PC-3 (cell line): ENCODE data around the gene CPSF3. TPM values are rescaled to one million over a fixed set of nuclear protein-coding genes. Genes with fewer than 3 reads are reported as not detected.
A peak's percentile ranks its signal among the peaks of the same experiment; 100 is the strongest.

ENCODE experiments used
- ATAC-seq: fragments of 200-7000 bp; cut with Tn5 transposase; 2 replicates; pipeline ENCODE4 v1.9.1; 2020; ENCODE audit warnings: mild to moderate bottlenecking, moderate library complexity
- BruUV-seq: library from RNA; stranded (reverse); fragments of 400-500 nt; replicated peaks from 2 replicates; lab custom pipeline; 2021; lab: Mats Ljungman, UMichigan
- CTCF ChIA-PET: fragments of 300-600 bp; sonication (Branson Sonifier 250); formaldehyde crosslinking; loops from one replicate; lab custom pipeline; 2022; ENCODE audit warnings: antibody characterized with exemption; lab: Charles Lee
- POLR2A ChIA-PET: fragments of 300-600 bp; sonication (Branson Sonifier 250); formaldehyde crosslinking; loops from one replicate; lab custom pipeline; 2022; ENCODE audit warnings: antibody characterized with exemption; ENCODE audit not compliant: unreplicated experiment; lab: Charles Lee
- DNase-seq: peaks from one replicate; pipeline ENCODE4 v3.0.0-alpha.2; 2015
- H2AFZ ChIP-seq: fragments of 300-600 bp; sonication (generic); 2 replicates; pipeline ENCODE4 v1.6.0; 2016; ENCODE audit warnings: antibody characterized with exemption, low read length
- H3F3A ChIP-seq: fragments of 300-600 bp; sonication (generic); one replicate; pipeline ENCODE4 v1.6.0; 2017; ENCODE audit warnings: antibody characterized with exemption, low read length, control low read depth, mild to moderate bottlenecking; ENCODE audit not compliant: unreplicated experiment
- H3K27ac ChIP-seq: fragments of 300-600 bp; sonication (generic); 2 replicates; pipeline ENCODE4 v1.5.1; 2016; ENCODE audit warnings: mild to moderate bottlenecking, low read length
- H3K27me3 ChIP-seq: fragments of 300-600 bp; sonication (generic); 2 replicates; pipeline ENCODE4 v1.6.1; 2016; ENCODE audit warnings: low read length, mixed read lengths
- H3K36me3 ChIP-seq: fragments of 300-600 bp; sonication (generic); 2 replicates; pipeline ENCODE4 v1.6.1; 2016; ENCODE audit warnings: low read depth, mixed run types, low read length, mixed read lengths
- H3K4me1 ChIP-seq: fragments of 300-600 bp; sonication (generic); 2 replicates; pipeline ENCODE4 v1.5.1; 2016; ENCODE audit warnings: low read length; ENCODE audit not compliant: insufficient read depth
- H3K4me2 ChIP-seq: fragments of 300-600 bp; sonication (generic); 2 replicates; pipeline ENCODE4 v1.6.0; 2016; ENCODE audit warnings: low read length
- H3K4me3 ChIP-seq: fragments of 300-600 bp; sonication (generic); 2 replicates; pipeline ENCODE4 v1.5.1; 2016; ENCODE audit warnings: mild to moderate bottlenecking, low read length, mixed read lengths
- H3K79me2 ChIP-seq: fragments of 300-600 bp; sonication (generic); 2 replicates; pipeline ENCODE4 v1.6.1; 2017; ENCODE audit warnings: low read length, mixed read lengths
- H3K9ac ChIP-seq: fragments of 300-600 bp; sonication (generic); 2 replicates; pipeline ENCODE4 v1.6.0; 2016; ENCODE audit warnings: mild to moderate bottlenecking, low read length
- H3K9me2 ChIP-seq: fragments of 300-600 bp; sonication (generic); replicated peaks from 2 replicates; pipeline ENCODE4 v1.6.1; 2016; ENCODE audit warnings: mixed run types, low read length, mixed read lengths
- H3K9me3 ChIP-seq: fragments of 300-600 bp; sonication (generic); 2 replicates; pipeline ENCODE4 v1.6.1; 2016; ENCODE audit warnings: low read length, mixed read lengths
- H4K20me1 ChIP-seq: fragments of 300-600 bp; sonication (generic); 2 replicates; pipeline ENCODE4 v1.6.1; 2016; ENCODE audit warnings: low read length, mixed read lengths
- EZH2 ChIP-seq: fragments of 300-600 bp; sonication (generic); IDR thresholded peaks from one replicate; pipeline ENCODE4 v1.6.1; 2017; ENCODE audit warnings: antibody characterized with exemption, mild to moderate bottlenecking, low read length; ENCODE audit not compliant: unreplicated experiment
- EZH2phosphoT487 ChIP-seq: fragments of 300-600 bp; sonication (generic); IDR thresholded peaks from 2 replicates; pipeline ENCODE4 v1.6.1; 2018; ENCODE audit warnings: mild to moderate bottlenecking, antibody characterized with exemption, low read length, borderline replicate concordance
- intact Hi-C: fragments of 100-400 bp; cut with micrococcal nuclease; formaldehyde crosslinking; loops from 2 replicates; pipeline ENCODE4 v1.9.0; 2023
- total RNA-seq: library from RNA; depleted of rRNA; stranded (reverse); fragments of >200 nt; gene quantifications from 2 replicates; pipeline ENCODE4 v1.2.3, GENCODE V29; 2014
- TF ChIP-seq, protein P1 (sequence below): fragments of 300-600 bp; sonication (generic); conservative IDR thresholded peaks from 2 replicates; pipeline ENCODE4 v1.5.1; 2017; ENCODE audit warnings: antibody characterized with exemption, low read depth, mild to moderate bottlenecking, low read length

The CPSF3 gene
- total RNA-seq, 1 experiment from 2014 or later: 60.1 TPM

DNA sequence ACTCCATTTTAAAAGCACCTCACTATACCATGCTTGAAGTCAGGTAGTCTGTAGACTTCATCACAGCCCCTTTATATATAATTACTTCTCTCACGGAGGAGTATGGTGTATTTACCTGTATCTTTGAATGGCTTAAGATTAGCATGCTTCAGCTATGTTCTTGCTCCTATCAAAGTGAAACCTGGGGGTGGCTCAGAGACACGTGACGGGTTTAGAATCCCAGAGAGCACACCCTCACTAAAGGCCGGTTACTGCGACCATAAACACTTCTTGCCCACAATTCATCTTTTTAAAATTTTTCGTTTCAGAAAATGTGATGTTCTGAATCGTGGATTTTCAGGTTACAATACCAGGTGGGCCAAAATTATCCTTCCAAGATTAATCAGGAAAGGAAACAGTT lies 54.5 kb downstream of the CPSF3 start:
- H3K4me2 ChIP-seq: no peak overlapping the region
- intact Hi-C loops: loop anchor here (5.0 kb wide), 1 partner anchor 56 kb away; the partner anchor contains the start of genes CPSF3 and ITGB1BP1
- ChIA-PET POLR2A (no interaction called here), CTCF (no interaction called here)
- no peak overlapping the region for H3K4me3 ChIP-seq
- DNase-seq (no peak), ATAC-seq (no peak)
- no peaks in the 10 kb centered on the region for H3K27me3 ChIP-seq
- TF ChIP-seq EZH2phosphoT487 (no peak), EZH2 (no peak)
- TF ChIP-seq, protein P1, sequence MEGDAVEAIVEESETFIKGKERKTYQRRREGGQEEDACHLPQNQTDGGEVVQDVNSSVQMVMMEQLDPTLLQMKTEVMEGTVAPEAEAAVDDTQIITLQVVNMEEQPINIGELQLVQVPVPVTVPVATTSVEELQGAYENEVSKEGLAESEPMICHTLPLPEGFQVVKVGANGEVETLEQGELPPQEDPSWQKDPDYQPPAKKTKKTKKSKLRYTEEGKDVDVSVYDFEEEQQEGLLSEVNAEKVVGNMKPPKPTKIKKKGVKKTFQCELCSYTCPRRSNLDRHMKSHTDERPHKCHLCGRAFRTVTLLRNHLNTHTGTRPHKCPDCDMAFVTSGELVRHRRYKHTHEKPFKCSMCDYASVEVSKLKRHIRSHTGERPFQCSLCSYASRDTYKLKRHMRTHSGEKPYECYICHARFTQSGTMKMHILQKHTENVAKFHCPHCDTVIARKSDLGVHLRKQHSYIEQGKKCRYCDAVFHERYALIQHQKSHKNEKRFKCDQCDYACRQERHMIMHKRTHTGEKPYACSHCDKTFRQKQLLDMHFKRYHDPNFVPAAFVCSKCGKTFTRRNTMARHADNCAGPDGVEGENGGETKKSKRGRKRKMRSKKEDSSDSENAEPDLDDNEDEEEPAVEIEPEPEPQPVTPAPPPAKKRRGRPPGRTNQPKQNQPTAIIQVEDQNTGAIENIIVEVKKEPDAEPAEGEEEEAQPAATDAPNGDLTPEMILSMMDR: no peak
- no peak overlapping the region for H3K9ac ChIP-seq
- BruUV-seq: TSS peak; percentile 0
- no peaks in the 10 kb centered on the region for H3K9me3 ChIP-seq
- peaks cover 12% of the 10 kb centered on the region; the same call in 1 of the 2 replicates for H3K4me1 ChIP-seq
- no peak overlapping the region for H2AFZ ChIP-seq
- no peaks in the 10 kb centered on the region for H4K20me1 ChIP-seq
- peaks cover 30% of the 10 kb centered on the region for H3K79me2 ChIP-seq
- H3K27ac ChIP-seq: no peak overlapping the region
- no peaks in the 10 kb centered on the region for H3F3A ChIP-seq
- H3K9me2 ChIP-seq: no peaks in the 10 kb centered on the region
- peaks cover 32% of the 10 kb centered on the region for H3K36me3 ChIP-seq

DNA sequence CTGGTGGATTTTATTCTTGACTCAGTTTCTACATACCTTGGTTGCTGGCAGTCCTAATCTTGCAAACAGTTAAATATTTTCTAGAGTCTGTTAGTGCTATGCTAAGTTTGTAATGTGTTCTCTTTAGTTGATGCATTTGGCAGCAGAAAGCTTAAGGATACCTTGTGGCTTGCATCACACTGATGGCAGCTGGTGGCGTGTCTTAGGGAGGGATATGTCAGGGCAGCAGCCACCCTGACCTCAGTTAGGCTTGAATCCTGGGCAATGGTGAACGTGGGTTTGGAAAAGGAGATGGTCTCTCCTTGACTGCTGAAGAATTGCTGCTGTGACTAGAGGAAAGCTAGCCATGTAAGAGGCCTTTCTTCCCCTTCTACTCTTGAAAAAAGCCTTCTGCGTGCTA lies 55.1 kb downstream of the CPSF3 start:
- Histone ChIP-seq H3K4me2 (no peak overlapping the region), H3K9me2 (no peaks in the 10 kb centered on the region), H3K4me3 (no peak overlapping the region), H4K20me1 (no peaks in the 10 kb centered on the region), H3F3A (no peaks in the 10 kb centered on the region), H3K9me3 (no peaks in the 10 kb centered on the region), H3K27me3 (no peaks in the 10 kb centered on the region), H3K79me2 (peaks cover 30% of the 10 kb centered on the region), H3K27ac (no peak overlapping the region), H3K4me1 (peaks cover 12% of the 10 kb centered on the region; the same call in 1 of the 2 replicates), H3K9ac (no peak overlapping the region), H3K36me3 (peaks cover 36% of the 10 kb centered on the region), H2AFZ (no peak overlapping the region)
- CTCF ChIA-PET: no interaction called here
- TF ChIP-seq EZH2: no peak
- intact Hi-C loops: loop anchor here (5.0 kb wide), 1 partner anchor 56 kb away; the partner anchor contains the start of genes CPSF3 and ITGB1BP1
- ATAC-seq (no peak), DNase-seq (no peak)
- POLR2A ChIA-PET: no interaction called here
- BruUV-seq: no TSS peak

DNA sequence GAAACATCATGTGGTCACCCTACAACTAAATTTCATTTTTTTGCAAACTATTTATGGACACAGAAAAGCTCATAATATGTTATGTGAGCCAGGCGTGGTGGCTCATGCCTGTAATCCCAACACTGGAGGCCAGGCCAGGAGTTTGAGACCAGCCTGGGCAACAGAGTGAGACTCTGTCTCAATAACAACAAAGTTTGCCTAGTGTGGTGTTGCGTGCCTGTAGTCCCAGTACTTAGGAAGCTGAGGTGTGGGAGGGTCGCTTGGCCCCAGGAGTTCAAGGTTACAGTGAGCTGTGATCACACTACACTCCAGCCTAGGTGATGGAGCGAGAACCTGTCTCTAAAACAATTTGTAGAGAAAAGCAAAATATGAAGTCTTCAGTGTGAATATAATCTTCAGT lies 56.7 kb downstream of the CPSF3 start:
- H3K9me3 ChIP-seq: no peaks in the 10 kb centered on the region

More for the DNA sequence above, 56.7 kb downstream of the CPSF3 start:
- Histone ChIP-seq H3K36me3 (peaks cover 51% of the 10 kb centered on the region), H3K4me2 (no peak overlapping the region), H2AFZ (no peak overlapping the region), H4K20me1 (no peaks in the 10 kb centered on the region), H3K4me1 (peaks cover 8% of the 10 kb centered on the region; the same call in 1 of the 2 replicates), H3K4me3 (no peak overlapping the region), H3K9ac (no peak overlapping the region), H3F3A (no peaks in the 10 kb centered on the region), H3K79me2 (peaks cover 29% of the 10 kb centered on the region), H3K27me3 (no peaks in the 10 kb centered on the region), H3K27ac (no peak overlapping the region), H3K9me2 (no peaks in the 10 kb centered on the region)
- ATAC-seq (no peak), DNase-seq (no peak)
- ChIA-PET POLR2A (no interaction called here), CTCF (no interaction called here)
- BruUV-seq: no TSS peak
- intact Hi-C loops: no loop called here
- TF ChIP-seq EZH2phosphoT487: no peak
- no peak for TF ChIP-seq EZH2
- TF ChIP-seq, protein P1: no peak
